Activated gamma-delta T cell treated with Interleukin-2 at 50 U/mL for 16 hours (primary cell): Measurements from ENCODE around the gene LMTK2.
"Not testable (repeated sequence)": the region's sequence is repeated elsewhere in the genome, so short reads cannot be mapped to it uniquely, and the experiment has no call there.

Source experiments
- DNase-seq: peaks from one replicate; pipeline ENCODE4 v3.0.0-alpha.2; 2020

Gene LMTK2

DNA sequence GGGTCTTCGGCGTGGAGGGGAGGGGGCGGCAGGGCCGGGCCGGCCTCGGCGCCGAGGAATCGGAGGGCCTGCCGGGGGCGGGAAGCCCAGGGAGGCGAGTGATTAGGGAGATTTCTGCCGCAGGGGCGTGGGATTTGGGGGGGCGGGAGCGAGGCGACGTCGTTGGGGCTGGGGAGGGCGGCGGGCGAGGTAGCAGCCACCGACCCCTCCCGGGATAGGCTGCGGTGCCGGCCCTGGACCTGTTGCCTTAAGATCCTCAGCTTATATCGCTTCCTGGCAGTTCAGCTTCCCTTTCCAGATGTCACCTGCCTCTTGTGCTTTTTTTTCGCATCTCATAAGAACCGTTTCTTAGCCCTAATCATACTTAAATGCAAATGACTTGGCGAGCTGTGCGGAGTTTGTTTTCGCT lies 655 bp downstream of the LMTK2 start:
- peak; percentile 6 for DNase-seq

- no peak for DNase-seq
Measured at GRCh38 chr7:98110249-98111022, 3.8 kb downstream of the LMTK2 start.

GRCh38 chr7:98112077-98112476 lies 5.4 kb downstream of the LMTK2 start:
- DNase-seq = no peak

DNA sequence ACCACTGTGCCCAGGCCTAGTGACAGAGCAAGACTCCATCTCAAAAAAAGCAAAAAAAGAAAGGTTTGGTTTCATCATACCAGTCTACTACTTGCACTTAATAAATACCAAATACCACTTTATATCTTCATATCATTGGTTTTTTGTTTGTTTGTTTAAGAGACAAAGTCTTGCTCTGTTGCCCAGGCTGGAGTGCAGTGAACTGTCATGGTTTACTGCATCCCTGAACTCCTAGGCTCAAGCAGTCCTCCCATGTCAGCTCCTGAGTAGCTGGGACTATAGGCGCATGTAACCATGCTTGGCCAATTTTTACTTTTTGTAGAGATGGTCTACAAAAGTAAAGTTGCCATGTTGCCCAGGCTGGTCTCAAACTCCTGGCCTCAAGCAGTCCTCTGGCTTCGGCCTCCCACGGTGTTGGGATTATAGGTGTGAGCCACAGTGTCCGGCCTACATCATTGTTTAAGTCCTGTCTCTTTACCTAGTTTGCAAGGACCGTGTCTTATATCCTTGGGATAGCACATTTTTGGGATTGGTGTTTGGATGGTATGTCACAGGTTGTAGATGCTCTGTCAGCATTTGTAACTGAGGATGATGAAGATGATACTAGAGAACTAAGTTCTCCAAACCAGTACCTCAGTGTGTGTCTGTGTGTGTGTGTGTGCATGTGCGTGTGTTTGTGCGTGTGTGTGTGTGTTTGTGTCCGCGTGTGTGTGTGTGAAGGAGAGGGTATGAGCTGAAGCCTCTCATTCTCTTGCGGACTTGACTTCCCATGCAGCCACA lies 9.3 kb downstream of the LMTK2 start:
- DNase-seq = no peak

- no peak for DNase-seq
Measured at GRCh38 chr7:98116656-98117461, 10.2 kb downstream of the LMTK2 start.

DNA sequence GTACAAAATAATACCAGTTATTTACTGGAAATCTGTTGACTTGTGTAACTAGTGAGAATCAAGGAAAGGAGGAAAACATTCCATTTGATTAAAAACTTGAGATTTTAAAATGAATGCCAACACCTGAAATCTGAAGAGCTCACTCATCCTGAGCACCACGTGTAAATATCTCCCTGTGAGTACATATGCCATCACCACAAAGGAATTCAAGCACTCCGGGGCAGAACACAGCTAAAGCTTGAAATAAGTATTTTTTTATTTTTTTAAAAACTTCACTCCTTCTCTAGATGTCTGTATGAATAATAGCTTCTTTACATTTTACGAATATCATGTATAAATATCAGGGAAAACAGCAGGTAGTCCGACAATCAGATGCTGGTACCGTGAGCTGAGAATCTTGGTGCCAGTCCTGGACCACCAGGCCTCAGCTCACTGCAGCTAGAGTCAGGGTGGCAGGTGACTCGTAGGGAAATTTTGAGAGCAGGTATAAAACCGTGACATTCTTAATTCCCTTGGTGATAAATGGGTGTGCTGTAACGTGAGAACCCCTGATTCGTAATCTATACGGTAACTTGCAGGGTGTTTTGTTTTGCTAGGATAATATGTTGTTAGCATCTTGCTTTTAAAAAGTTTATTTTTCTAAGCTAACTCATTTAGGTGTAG lies 12.7 kb downstream of the LMTK2 start:
- no peak for DNase-seq

- no peak for DNase-seq
Measured at GRCh38 chr7:98120559-98120958, 13.9 kb downstream of the LMTK2 start.

GRCh38 chr7:98121388-98121787 lies 14.7 kb downstream of the LMTK2 start:
- not testable (repeated sequence) for DNase-seq

GRCh38 chr7:98123365-98123696 lies 16.7 kb downstream of the LMTK2 start:
- DNase-seq = no peak

GRCh38 chr7:98125759-98126158 lies 19.1 kb downstream of the LMTK2 start:
- no peak for DNase-seq

GRCh38 chr7:98126311-98127142 lies 19.9 kb downstream of the LMTK2 start:
- DNase-seq = no peak

DNA sequence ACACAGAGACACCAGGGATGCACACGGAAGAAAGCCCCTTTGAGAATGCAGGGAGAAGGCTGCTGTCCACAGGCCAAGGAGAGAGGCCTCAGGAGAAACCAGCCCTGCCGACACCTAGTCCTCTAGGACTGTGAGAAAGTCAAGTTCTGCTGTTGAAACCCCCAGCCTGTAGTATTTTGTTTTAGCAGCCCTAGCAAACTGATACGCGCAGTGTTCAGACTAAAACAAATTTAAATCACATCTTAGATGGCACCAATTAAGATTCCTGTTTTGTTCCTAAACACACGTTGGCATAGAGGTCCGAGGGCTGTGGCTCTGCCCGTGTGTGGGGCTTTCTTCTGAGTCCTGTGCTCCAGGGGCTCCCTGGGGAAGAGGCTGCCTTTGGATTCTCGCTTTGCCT lies 21.7 kb downstream of the LMTK2 start:
- DNase-seq = no peak

- DNase-seq = no peak
Measured at GRCh38 chr7:98130959-98131358, 24.3 kb downstream of the LMTK2 start.

GRCh38 chr7:98133181-98133580 lies 26.5 kb downstream of the LMTK2 start:
- DNase-seq = no peak

GRCh38 chr7:98133621-98134303 lies 27.1 kb downstream of the LMTK2 start:
- no peak for DNase-seq

GRCh38 chr7:98134420-98135228 lies 28.0 kb downstream of the LMTK2 start:
- DNase-seq = no peak

DNA sequence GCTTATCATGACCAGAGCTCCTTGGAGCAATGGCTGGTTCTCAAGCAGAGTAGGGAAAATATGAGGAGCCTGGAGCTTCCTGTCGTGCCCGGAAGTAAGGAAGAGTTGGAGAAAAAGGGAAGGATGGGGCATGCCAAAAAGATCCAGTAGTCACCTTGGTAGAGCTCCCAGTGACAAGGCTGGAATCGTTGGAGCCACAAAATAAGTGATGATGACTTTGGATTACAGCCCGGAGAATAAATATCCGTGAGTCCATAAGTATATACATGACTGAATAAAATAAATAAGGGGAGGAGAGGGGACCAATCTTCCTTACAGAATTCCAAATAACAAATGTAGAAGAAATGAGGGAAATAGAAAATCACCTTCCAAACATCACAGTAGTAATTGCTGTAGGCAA lies 29.3 kb downstream of the LMTK2 start:
- DNase-seq = no peak

DNA sequence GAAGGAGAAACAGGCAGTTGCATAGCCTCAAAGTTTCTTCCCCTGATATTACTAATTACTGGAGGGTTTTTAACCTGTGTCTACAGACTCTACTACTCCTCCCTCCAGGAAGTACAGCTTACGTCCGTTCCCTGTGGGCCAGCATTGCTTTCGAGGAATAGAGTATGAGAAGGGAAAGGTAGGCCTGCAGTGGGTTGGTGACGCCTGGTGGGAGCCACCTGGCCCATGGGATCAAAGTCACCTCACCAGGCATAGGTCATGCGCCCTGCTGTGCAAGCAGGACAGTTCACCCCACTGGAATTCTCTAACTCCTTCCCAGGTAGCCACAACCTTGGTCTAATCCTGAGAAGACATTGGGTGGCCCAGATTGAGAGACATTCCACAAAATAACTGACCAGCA lies 29.8 kb downstream of the LMTK2 start:
- DNase-seq = no peak

- no peak for DNase-seq
Measured at GRCh38 chr7:98137134-98137825, 30.6 kb downstream of the LMTK2 start.

- no peak for DNase-seq
Measured at GRCh38 chr7:98137826-98138151, 31.1 kb downstream of the LMTK2 start.
